SH-SY5Y (cell line): Measurements from ENCODE around the gene NSL1.

Experiments
- GATA2 ChIP-seq: IDR thresholded peaks from 2 replicates; pipeline ENCODE4 v1.6.1; 2011; ENCODE audit warnings: mild to moderate bottlenecking, low read depth, low read length
- GATA3 ChIP-seq: IDR thresholded peaks from 2 replicates; pipeline ENCODE4 v1.6.1; 2011; ENCODE audit warnings: low read depth, mild to moderate bottlenecking, low read length, moderate library complexity

The NSL1 gene

GRCh38 chr1:212791676-212792395 lies at the start of gene NSL1, which contains the start of gene TATDN3:
TSS of gene NSL1 (minus strand) at chr1:212791777. CDS start at chr1:212791763, 14 bp downstream.
TSS of gene TATDN3 (plus strand) at chr1:212791894. CDS start at chr1:212791922, 28 bp downstream.
- TF ChIP-seq GATA2: peak; percentile 18; the same call in 1 of the 2 replicates
- no peak for TF ChIP-seq GATA3

- TF ChIP-seq GATA3: no peak
- no peak for TF ChIP-seq GATA2
Observed at GRCh38 chr1:212838145-212838544, 46.6 kb upstream of the NSL1 start.

GRCh38 chr1:212828395-212828794 lies 36.8 kb upstream of the NSL1 start:
- TF ChIP-seq GATA2: no peak
- TF ChIP-seq GATA3: no peak

GRCh38 chr1:212827831-212828278 lies 36.3 kb upstream of the NSL1 start:
- TF ChIP-seq GATA2: no peak
- TF ChIP-seq GATA3: no peak

- TF ChIP-seq GATA3: no peak
- no peak for TF ChIP-seq GATA2
Observed at GRCh38 chr1:212827171-212827776, 35.7 kb upstream of the NSL1 start.

- TF ChIP-seq GATA3 (no peak), GATA2 (no peak)
Observed at GRCh38 chr1:212825798-212826452, 34.3 kb upstream of the NSL1 start.

GRCh38 chr1:212824201-212824600 lies 32.6 kb upstream of the NSL1 start:
- TF ChIP-seq GATA3 (no peak), GATA2 (no peak)

- TF ChIP-seq GATA2 (no peak), GATA3 (no peak)
Observed at GRCh38 chr1:212822956-212823355, 31.4 kb upstream of the NSL1 start.

GRCh38 chr1:212820969-212821368 lies 29.4 kb upstream of the NSL1 start:
- TF ChIP-seq GATA2 (no peak), GATA3 (no peak)

- no peak for TF ChIP-seq GATA3
- no peak for TF ChIP-seq GATA2
Observed at GRCh38 chr1:212819726-212820125, 28.1 kb upstream of the NSL1 start.

GRCh38 chr1:212816567-212817278 lies 25.1 kb upstream of the NSL1 start:
- TF ChIP-seq GATA2 (no peak), GATA3 (no peak)

GRCh38 chr1:212814537-212815334 lies 23.2 kb upstream of the NSL1 start:
- TF ChIP-seq GATA3: no peak
- no peak for TF ChIP-seq GATA2

GRCh38 chr1:212805767-212806166 lies 14.2 kb upstream of the NSL1 start:
- TF ChIP-seq GATA2 (no peak), GATA3 (no peak)

GRCh38 chr1:212797681-212798080 lies 6.1 kb upstream of the NSL1 start:
- TF ChIP-seq GATA3 (no peak), GATA2 (no peak)
